ENCODE results near the gene MCHR1.
"Not testable (repeated sequence)": the region's sequence is repeated elsewhere in the genome, so short reads cannot be mapped to it uniquely, and the experiment has no call there.

MCHR1 gene

GRCh38 chr22:40694411-40694810 is 15.1 kb downstream of the MCHR1 start:
- no peak for DNase-seq

GRCh38 chr22:40701274-40701673 is 22.0 kb downstream of the MCHR1 start:
- DNase-seq, result no peak

- no peak for DNase-seq
Observed at GRCh38 chr22:40703174-40703573, 23.9 kb downstream of the MCHR1 start.

GRCh38 chr22:40703736-40704135 is 24.5 kb downstream of the MCHR1 start:
- no peak for DNase-seq

- no peak for DNase-seq
Observed at GRCh38 chr22:40705918-40706682, 26.8 kb downstream of the MCHR1 start.

GRCh38 chr22:40707154-40707553 is 27.9 kb downstream of the MCHR1 start:
- no peak for DNase-seq

- no peak for DNase-seq
Observed at GRCh38 chr22:40708177-40708576, 28.9 kb downstream of the MCHR1 start.

GRCh38 chr22:40709752-40710413 is 30.6 kb downstream of the MCHR1 start:
- no peak for DNase-seq

- DNase-seq, result no peak
Observed at GRCh38 chr22:40712311-40712710, 33.0 kb downstream of the MCHR1 start.

- no peak for DNase-seq
Observed at GRCh38 chr22:40714499-40715337, 35.4 kb downstream of the MCHR1 start.

GRCh38 chr22:40716116-40716515 is 36.8 kb downstream of the MCHR1 start:
- no peak for DNase-seq

GRCh38 chr22:40717657-40718056 is 38.4 kb downstream of the MCHR1 start:
- not testable (repeated sequence) for DNase-seq

GRCh38 chr22:40718250-40719204 is 39.2 kb downstream of the MCHR1 start:
- no peak for DNase-seq

GRCh38 chr22:40719599-40719998 is 40.3 kb downstream of the MCHR1 start:
- DNase-seq, result no peak

- DNase-seq, result not testable (repeated sequence)
Observed at GRCh38 chr22:40720156-40720537, 40.9 kb downstream of the MCHR1 start.

GRCh38 chr22:40720538-40721256 is 41.4 kb downstream of the MCHR1 start:
- no peak for DNase-seq

GRCh38 chr22:40721266-40721665 is 42.0 kb downstream of the MCHR1 start:
- DNase-seq, result no peak

- no peak for DNase-seq
Observed at GRCh38 chr22:40723396-40723933, 44.2 kb downstream of the MCHR1 start.

- DNase-seq, result no peak
Observed at GRCh38 chr22:40726514-40726913, 47.2 kb downstream of the MCHR1 start.

GRCh38 chr22:40727070-40727963 is 48.0 kb downstream of the MCHR1 start:
- DNase-seq, result peak; percentile 37

Measured in activated CD4-positive, alpha-beta T cell treated with anti-CD3 and anti-CD28 coated beads, Interleukin-2, amount 50 U/mL, for 1 hour (primary cell).